Ishikawa (cell line): Measurements from ENCODE around the gene CLSTN2.

Experiments
- CREB1 ChIP-seq: IDR thresholded peaks from 2 replicates; pipeline ENCODE4 v1.6.1; 2012; ENCODE audit warnings: low read depth
- EGR1 ChIP-seq: IDR thresholded peaks from 2 replicates; pipeline ENCODE4 v1.6.1; 2012
- FOXM1 ChIP-seq: IDR thresholded peaks from 2 replicates; pipeline ENCODE4 v1.6.1; 2012; ENCODE audit warnings: low read depth, borderline replicate concordance
- RAD21 ChIP-seq: IDR thresholded peaks from 2 replicates; pipeline ENCODE4 v1.6.1; 2012; ENCODE audit warnings: low read depth
- REST ChIP-seq: IDR thresholded peaks from 2 replicates; pipeline ENCODE4 v1.6.1; 2012; ENCODE audit warnings: low read depth, mild to moderate bottlenecking
- TAF1 ChIP-seq: IDR thresholded peaks from 2 replicates; pipeline ENCODE4 v1.6.1; 2012; ENCODE audit warnings: low read depth, mild to moderate bottlenecking
- YY1 ChIP-seq: IDR thresholded peaks from 2 replicates; pipeline ENCODE4 v1.6.1; 2012; ENCODE audit warnings: low read depth
- TF ChIP-seq, protein P1 (sequence below): IDR thresholded peaks from 2 replicates; pipeline ENCODE4 v1.6.1; 2012
- TF ChIP-seq, protein P2 (sequence below): IDR thresholded peaks from 2 replicates; pipeline ENCODE4 v1.6.1; 2012

DNA sequence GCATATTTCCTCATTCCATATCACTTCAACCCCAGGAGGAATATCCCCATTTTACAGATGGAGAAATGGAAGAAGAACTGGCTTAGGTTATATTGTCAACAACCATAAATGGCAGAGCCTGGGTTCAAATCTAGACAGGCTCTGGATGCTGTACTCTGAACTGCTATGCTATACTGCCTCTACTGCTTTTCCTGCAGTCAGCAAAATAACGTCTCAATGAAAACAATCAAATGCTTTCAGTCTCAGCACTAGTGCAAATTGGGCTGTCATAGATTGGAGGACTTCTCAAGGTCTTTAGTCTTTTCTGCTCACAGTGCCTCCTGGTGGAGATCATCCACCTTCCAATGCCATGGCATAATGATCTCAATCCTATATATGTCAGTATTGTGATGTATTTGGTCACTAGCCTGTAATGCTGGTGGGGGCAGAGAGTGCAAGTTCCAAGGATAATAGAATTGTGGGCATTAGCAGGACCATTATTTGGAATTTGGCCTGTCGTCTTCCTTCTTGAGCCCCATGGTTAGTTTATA is 285.0 kb downstream of the CLSTN2 start:
- TF ChIP-seq TAF1 (no peak), EGR1 (no peak), REST (no peak), YY1 (no peak), RAD21 (no peak), CREB1 (no peak), FOXM1 (no peak)
- TF ChIP-seq, protein P1, sequence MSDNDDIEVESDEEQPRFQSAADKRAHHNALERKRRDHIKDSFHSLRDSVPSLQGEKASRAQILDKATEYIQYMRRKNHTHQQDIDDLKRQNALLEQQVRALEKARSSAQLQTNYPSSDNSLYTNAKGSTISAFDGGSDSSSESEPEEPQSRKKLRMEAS: no peak
- TF ChIP-seq, protein P2, sequence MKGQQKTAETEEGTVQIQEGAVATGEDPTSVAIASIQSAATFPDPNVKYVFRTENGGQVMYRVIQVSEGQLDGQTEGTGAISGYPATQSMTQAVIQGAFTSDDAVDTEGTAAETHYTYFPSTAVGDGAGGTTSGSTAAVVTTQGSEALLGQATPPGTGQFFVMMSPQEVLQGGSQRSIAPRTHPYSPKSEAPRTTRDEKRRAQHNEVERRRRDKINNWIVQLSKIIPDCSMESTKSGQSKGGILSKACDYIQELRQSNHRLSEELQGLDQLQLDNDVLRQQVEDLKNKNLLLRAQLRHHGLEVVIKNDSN: no peak
